Right hindlimb (tissue), 1 donor: ENCODE results near the gene STIM1.
"Not testable (repeated sequence)": the region's sequence is repeated elsewhere in the genome, so short reads cannot be mapped to it uniquely, and the experiment has no call there.

Experiments used
- DNase-seq: peaks from one replicate; pipeline ENCODE4 v3.0.0-alpha.2; 2018

Gene STIM1

DNA sequence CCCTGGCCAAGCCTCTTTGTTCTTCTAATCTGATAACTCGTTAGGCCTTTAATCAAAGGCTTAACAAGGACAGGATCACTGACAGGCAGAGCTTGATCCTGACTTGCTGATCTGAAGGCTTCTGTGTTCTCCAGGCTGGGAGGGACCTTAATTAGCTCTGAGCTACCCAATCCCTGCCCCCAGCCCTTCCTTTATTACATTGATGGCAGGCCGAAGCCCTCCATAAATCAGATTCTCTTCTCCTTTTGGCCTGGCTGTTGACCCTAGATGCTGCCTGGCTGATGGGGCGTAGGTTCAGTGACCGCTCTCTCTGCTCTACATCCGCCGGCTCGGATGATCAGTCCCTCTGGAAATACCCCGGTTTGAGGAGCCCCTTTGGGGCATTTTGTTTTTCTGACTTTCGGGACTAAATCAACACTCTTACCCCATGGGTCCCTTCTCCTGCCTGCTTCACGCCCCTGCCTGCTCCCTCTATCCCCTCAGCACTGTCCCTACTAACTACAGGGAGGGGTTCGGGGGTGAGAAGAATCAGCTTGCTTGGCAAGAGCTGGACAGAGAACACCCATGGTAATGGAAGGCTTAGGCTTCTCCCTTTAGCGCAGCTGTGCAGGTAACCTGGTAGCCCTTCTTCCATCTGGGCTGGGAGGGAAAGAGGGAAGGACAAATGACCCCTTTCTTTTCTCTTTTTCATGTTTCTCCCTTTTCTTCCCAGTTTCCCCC, 229.1 kb downstream of the STIM1 start:
- no peak for DNase-seq

DNA sequence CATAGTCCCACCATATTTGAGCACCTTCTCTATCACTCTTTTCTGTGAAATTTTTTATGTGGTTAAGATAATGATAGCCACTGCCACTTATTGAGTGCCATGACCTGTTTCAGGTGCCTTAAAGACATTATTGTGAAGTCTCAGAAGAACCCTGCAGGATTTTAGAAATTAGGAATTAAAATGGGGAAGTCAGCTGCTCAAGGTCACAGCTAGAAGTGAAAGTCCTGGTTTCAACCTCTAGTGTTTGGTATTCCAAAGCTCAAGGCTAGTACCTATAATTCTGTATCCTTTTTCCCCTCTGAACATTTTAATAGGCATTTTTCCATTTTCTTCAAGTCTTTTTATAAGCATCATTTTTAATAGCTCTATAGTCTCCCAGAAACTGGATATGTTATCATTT, 230.1 kb downstream of the STIM1 start:
- DNase-seq: no peak

DNA sequence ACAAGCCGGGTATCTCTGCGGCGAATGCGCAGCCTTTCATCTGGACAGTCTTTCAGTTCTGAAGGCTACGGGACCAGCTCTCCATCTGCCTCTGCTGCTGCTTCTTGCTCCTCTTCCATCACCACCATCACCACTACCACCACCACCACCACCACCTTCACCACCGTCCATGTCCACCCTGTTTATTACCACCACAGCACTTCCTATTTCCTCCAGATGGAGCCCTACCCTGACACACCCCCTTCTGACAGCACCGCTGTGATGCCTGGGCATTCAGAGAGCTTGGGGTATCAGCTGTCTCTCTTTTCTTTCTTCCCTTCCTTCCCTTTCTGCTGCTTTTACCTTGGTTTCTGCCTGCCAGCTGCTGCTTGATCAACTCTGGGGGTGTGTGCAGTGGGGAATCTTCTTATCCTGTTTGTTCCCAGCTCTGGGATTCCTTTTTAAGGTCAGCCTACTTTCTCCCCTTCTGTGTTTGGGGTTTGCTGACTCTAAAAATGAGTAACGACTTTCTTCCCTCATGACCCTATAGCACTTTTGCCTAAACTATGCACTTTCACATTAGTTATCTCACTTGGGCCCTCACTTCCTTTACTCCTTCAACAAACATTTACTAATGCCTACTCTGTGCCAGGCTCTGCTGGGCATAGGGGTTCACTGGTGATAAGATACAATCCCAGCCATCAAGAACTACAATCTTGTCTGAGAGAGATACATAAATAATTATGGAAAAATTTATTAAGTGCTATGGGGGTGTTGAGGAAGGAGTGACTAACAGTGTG, 231.3 kb downstream of the STIM1 start:
- no peak for DNase-seq

DNA sequence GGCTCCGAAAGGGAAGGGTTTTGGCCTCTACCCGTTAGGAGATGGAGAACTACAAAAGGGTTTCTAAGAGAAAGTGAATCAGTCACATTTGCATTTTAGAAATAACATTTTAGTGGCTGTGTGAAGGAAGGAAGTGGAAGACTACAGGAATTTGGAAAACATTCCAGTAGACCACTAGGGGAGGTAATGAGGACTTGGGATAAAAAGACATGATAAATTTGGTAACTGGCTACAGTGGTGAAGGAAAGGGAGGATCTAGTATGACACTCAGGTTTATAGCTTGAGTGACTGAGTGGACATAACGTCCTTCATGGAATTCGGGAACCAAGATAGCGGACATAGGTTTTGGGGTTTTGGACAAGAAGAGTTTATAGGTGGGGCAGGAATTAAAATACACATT, 232.1 kb downstream of the STIM1 start:
- no peak for DNase-seq

DNA sequence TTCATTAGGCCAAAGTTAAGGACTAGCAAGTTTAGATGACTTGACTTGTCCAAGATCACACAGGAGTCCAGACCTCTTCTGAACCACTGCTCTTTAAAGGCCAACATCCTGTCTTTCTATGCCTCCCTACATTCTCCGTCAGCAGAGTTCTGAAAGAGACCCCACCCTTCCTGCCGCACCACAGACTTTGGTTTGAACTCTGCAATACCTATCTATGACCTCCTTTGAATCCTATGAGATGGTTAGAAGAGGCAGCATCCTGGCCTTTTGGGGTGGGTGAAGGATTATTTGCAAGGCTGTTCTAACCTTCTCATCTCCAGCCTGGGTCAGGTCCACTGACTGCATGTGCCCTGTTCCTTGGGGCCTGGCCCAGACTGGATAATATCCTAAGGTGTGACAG, 234.8 kb downstream of the STIM1 start:
- DNase-seq: no peak

DNA sequence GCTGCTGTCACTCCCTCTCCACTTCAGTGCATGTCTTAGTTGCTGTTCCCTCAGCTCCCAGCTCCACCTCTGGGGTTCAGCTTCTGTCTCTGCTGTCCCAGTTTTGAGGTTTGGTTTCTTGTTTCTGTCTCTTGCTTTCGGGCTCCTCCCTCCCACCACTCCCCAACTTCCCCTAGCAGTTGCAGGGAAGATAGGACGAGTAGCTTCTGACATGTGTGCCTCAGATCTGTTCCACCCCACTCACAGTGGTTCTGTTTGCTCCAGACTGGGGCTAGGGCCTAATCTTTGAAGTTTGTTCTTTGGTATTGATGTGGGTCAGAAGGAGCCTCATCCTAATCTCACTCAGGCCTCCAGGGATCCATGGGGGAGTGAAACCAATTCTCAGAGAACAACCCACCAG, 236.6 kb downstream of the STIM1 start:
- no peak for DNase-seq

DNA sequence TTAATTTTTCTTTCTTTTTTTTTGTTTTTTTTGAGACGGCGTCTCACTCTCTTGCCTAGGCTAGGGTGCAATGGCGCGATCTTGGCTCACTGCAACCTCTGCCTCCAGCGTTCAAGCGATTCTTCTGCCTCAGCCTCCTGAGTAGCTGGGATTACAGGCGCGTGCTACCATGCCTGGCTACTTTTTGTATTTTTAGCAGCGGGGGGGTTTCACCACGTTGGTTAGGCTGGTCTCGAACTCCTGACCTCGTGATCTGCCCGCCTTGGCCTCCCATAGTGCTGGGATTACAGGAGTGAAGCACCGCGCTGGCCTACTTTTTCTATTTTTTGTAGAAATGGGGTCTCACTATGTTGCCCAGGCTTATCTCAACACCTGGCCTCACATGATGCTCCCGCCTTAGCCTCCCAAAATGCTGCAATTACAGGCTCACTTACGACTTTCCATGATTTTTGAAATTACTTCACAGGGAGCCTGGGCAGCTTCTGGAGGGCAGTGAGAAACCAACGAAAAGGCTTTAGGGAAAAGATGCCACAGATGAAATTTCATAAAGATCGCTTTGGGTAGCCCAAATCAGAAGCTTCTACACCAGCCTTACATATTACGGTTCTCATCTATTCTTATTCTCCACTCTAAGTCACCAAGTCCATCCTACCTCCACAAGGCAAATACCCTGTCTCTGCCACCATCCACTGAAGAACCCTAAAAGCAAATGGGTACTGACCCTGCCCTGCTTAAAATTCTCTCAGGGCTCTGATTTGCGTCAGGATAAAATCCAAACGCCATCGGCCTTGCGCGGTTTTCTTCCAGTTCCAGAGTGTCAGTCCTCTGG, 238.3 kb downstream of the STIM1 start:
- no peak for DNase-seq

DNA sequence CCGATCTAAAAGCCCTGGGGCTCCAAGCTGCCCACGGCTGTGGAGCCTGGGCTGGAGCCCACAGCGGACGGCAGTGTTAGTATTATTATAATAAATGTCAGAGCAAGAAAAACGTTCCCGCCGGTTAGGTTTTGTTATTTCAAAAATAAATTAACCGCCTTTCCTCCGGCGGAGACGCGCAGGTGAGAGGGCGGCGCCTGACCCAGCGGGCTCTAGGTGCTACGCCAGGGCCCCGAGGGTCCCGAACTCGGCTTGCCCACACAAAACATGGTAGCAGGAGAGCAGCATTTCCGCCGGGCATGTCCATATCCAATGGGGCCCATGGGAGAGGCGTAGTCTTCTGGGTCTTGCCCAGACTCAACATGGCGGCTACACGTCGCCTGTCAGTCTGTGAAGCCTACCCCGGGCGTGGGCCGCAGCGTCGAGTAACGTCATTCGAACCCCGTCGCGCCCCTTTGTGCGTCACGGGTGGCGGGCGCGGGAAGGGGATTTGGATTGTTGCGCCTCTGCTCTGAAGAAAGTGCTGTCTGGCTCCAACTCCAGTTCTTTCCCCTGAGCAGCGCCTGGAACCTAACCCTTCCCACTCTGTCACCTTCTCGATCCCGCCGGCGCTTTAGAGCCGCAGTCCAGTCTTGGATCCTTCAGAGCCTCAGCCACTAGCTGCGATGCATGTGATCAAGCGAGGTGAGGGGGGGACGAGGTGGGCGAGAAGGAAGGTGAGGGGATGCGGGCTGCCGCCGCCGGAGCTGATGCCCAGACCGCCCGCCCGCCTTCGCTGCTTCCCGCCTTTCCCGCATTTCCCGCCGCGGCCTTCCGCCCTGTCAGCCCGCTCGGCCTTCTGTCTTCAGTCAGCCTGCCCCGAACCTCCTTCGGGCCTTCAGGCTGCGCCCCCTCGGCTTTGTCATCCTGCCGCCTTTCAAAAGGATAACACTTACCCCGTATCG, 239.2 kb downstream of the STIM1 start, which contains the start of gene RRM1:
TSS of gene RRM1 (plus strand) at position 452 of the 944 bp plus-strand sequence. CDS start at position 666, 214 bp downstream.
- DNase-seq: peak; percentile 97

DNA sequence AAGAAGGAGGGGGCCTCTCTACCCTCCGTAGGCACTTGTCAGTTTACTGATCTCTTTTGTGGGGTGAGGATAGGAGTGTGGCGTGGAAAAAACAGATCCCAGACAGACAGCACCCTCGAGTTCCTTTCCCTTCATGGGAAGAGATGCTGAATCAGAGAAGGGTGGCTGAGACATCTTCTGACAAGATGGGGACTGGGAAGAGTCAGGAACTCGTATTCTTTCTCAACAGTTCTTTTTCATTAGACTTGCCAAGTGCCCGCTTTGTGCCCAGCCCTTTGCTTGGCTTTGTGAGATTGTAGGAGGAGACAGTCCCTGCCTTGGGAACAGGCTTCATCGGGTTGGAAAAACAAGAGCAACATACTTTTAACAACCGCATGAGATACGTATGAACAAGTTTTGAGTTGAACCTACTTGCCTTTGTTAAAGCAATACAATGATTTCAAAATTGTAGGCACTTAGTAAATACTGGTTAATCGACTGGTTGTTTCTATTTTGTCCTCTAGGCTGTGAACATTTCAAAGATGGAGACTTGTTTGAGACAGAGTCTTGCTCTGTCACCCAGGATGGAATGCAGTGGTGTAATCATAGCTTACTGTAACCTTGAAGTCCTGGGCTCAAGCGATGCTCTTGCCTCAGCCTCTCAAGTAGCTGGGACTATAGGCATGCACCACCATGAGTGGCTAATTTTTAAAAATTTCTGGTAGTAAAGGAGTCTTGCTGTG, 240.2 kb downstream of the STIM1 start:
- no peak for DNase-seq

DNA sequence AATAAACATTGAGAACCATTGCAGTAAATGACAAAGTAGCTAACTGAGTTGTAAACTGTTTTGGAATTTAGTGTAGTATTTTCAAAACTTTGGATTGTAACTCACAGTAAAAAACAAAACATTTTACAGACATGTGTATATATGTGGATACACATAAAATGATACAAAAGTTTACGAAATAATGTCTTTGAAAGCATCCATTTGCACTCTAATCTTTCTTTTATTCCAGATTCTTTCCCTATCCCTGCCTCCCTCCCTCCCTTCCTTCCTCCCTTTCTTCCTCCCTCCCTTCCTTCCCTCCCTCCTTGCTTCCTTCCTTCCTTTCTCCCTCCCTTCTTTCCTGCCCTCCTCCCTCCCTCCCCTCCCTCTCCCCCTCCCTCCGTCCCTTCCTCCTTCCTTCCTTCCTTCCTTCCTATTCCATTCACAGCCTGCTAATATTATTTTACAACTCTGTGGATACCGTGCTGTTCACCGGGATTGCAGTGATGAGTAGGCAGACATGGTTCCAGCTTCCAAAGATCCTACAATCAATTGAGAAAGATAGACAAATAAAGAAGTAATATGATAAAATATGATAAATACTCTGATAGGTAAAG, 242.7 kb downstream of the STIM1 start:
- DNase-seq: no peak

DNA sequence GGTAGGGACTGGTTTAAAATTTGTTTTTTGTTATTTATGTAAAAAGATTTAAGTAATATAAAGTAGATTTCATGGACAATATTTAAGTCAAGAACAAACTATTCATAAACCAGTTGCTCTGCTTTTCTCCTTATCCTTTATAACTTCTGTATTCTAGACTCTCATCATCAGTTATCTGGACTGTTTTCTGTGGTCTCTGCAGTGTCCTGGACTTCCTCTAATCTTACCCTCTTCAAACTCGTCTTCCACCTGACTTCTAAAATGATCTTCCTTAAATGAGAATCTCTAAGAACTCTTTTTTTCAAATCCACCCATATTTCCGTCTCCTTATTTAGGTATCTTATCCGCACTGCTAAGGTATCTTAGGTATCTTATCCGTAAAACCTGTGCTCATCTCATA, 247.2 kb downstream of the STIM1 start:
- DNase-seq: no peak

DNA sequence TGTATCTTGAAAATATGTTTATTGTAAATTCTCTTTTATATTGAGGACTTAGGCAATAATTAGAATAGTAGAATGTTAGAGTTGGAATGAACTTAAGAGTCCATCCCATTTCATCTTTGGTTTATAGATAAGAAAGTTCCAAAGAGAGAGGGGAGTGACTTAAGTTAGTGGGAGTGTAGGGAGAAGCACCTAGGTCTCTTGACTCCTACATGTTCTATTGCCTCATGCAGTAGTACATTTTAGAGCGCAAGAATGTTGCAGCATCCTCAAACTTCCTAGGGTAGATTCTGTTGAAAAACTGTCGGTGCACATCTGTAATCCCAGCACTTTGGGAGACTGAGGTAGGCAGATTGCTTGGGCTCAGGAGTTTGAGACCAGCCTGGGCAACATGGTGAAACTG, 247.8 kb downstream of the STIM1 start:
- no peak for DNase-seq

DNA sequence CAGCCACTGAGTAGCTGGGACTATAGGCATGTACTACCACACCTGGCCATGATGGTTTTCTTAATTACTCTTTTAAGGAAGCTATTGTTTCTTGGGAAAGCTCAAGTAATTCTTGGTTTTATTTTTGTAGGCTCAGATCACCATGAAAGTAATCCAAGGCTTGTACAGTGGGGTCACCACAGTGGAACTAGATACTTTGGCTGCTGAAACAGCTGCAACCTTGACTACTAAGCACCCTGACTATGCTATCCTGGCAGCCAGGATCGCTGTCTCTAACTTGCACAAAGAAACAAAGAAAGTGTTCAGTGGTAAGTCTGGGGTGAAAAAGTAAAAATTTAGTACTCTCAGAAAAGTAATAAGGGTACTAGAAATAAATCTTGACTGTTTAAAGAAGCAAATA, 250.5 kb downstream of the STIM1 start:
- DNase-seq: no peak

DNA sequence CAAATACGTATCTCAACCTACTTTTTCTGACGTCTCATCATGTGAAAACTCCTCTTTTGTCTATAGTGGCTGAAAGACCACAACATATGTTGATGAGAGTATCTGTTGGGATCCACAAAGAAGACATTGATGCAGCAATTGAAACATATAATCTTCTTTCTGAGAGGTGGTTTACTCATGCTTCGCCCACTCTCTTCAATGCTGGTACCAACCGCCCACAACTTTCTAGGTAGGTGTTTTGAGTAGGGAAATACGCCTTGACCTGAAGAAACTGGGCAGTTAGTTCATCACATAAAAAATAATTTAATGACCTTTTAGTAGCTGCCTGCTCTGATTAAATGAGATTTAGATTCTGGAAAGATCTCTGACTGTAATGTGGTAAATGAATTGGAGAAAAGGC, 256.4 kb downstream of the STIM1 start:
- DNase-seq: no peak

DNA sequence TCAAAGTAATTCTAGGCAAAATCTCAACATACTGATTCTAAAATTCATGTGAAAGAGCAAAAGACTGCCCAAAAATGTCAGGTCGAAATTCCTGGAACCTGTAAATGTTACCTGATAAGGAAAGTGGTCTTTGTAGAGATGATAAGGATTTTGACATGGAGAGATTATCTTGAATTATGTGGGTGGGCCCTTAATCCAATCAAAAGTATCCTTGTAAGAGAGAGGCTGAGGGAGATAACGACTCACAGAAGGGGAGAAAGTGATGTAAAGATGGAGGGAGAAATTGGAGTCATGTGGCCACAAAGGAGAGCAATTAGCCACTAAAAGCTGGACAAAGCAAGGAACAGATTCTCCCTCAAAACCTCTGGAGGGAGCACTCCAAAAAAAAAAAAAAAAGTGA, 259.7 kb downstream of the STIM1 start:
- DNase-seq: no peak

DNA sequence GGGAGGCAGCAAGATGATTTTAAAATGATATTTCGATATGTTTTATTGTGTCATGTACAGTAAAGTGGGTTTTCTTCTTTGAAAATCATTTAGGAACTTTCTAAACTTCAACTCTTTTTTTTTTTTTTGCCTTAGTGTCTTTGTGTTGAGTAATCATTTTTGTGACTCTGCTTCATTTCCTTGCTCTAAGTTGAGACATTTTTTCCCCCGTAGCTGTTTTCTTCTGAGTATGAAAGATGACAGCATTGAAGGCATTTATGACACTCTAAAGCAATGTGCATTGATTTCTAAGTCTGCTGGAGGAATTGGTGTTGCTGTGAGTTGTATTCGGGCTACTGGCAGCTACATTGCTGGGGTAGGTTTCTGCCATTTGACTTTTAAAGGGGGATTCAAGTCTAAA, 262.6 kb downstream of the STIM1 start:
- DNase-seq: no peak

DNA sequence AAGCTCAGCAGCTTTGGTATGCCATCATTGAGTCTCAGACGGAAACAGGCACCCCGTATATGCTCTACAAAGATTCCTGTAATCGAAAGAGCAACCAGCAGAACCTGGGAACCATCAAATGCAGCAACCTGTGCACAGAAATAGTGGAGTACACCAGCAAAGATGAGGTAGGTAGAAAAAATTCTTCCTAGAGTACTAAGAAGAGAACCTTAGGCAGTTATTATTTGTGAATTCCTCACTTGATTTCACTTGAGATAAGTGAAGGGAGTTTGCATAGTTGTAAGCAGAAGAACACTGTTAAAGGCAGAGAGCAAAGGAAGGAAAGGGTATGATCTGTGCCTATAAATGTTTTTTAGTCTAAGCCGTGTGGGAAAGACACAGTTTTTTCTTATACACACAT, 267.8 kb downstream of the STIM1 start:
- no peak for DNase-seq

DNA sequence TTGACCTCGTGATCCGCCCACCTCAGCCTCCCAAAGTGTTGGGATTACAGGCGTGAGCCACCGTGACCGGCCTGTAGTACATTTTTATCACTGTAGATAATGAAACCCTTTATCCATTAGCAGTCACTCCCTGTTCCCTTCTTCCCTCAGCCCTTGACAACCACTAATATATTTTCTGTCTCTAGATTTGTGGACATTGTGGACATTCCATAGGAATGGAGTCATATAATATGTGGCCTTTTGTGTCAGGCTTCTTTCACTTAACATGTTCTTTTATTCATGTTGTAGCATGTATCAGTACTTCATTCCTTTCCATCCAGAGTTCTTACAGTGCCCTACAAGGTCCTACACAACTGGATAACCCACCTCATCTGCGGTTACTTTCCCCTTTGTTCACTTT, 269.7 kb downstream of the STIM1 start:
- DNase-seq: no peak

DNA sequence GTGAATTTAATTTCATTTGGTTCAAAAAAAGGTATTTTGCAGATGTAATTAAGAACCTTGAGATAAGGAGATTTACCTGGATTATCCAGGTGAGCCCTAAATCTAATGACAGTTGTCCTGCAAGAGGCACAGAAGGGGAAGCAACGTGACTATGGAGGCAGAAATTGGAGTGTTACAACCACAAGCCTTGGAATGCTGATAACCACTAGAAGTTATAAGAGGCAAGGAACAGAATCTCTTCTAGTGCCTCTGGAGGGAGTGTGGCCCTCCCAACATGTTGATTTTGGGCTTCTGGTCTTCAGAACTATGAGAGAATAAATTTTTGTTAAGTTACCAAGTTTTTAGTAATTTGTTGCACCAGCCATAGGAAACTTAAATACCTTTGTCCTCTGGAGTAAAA, 271.9 kb downstream of the STIM1 start:
- DNase-seq: no peak

DNA sequence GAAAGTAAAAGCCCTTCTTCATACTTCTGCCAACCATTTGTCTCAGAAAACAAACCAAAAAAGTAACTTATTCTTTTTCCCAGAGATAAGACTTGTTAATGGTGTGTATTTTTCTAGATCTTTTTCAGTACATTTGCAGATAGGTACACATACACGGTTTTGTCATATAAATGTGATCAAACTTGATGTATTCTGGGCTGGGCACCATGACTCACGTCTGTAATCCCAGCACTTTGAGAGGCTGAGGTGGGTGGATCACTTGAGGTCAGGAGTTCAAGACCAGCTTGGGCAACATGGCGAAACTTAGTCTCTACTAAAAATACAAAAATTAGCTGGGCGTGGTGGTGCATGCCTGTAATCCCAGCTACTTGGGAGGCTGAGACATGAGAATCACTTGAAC, 274.8 kb downstream of the STIM1 start:
- DNase-seq: not testable (repeated sequence)

DNA sequence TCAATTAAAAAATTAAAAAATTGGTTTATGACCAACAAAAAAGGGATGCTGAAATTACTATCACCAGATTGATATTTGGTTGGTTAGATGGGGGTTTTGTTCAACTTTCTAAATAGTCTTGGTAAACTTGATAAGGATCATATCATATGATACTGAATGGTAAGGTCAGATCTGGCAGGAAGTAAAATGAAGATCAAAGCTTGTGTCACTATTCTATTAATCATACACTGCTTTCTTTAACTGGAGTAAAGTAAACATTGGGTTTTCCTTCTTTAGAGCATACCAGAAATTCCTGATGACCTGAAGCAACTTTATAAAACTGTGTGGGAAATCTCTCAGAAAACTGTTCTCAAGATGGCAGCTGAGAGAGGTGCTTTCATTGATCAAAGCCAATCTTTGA, 279.3 kb downstream of the STIM1 start:
- no peak for DNase-seq
